H9 (cell line): ENCODE measurements around the gene ADAMTS16. TPM values are rescaled to one million over a fixed set of nuclear protein-coding genes. Genes with fewer than 3 reads are reported as not detected.

Experiments
- DNase-seq: peaks from one replicate; pipeline ENCODE4 v3.0.0-alpha.2; 2017
- H2AFZ ChIP-seq: one replicate; pipeline ENCODE4 v1.6.1; 2013; ENCODE audit warnings: mild to moderate bottlenecking, low read length, control low read depth, moderate library complexity
- H2AK5ac ChIP-seq: 2 replicates; pipeline ENCODE4 v1.6.1; 2013; ENCODE audit warnings: low read length, control low read depth, mixed read lengths; ENCODE audit not compliant: insufficient read length
- H2BK120ac ChIP-seq: one replicate; pipeline ENCODE4 v1.6.1; 2013; ENCODE audit warnings: low read depth, mild to moderate bottlenecking, low read length, control low read depth, inconsistent platforms; ENCODE audit not compliant: poor library complexity, severe bottlenecking
- H2BK12ac ChIP-seq: 2 replicates; pipeline ENCODE4 v1.6.1; 2013; ENCODE audit warnings: low read length, control low read depth, mixed read lengths, low read depth; ENCODE audit not compliant: insufficient read length
- H2BK15ac ChIP-seq: 2 replicates; pipeline ENCODE4 v1.6.1; 2013; ENCODE audit warnings: low read depth, low read length, control low read depth
- H2BK20ac ChIP-seq: one replicate; pipeline ENCODE4 v1.6.1; 2013; ENCODE audit warnings: low read depth, mild to moderate bottlenecking, low read length, control low read depth, inconsistent platforms; ENCODE audit not compliant: poor library complexity, severe bottlenecking
- H2BK5ac ChIP-seq: 2 replicates; pipeline ENCODE4 v1.6.1; 2013; ENCODE audit warnings: low read length, control low read depth, mixed read lengths; ENCODE audit not compliant: insufficient read length
- H3K14ac ChIP-seq: 2 replicates; pipeline ENCODE4 v1.6.1; 2013; ENCODE audit warnings: low read length, control low read depth; ENCODE audit not compliant: insufficient read depth
- H3K18ac ChIP-seq: 2 replicates; pipeline ENCODE4 v1.6.1; 2013; ENCODE audit warnings: low read depth, mild to moderate bottlenecking, mixed read lengths, low read length, control low read depth; ENCODE audit not compliant: insufficient read length
- H3K23ac ChIP-seq: 2 replicates; pipeline ENCODE4 v1.6.1; 2013; ENCODE audit warnings: low read length, control low read depth, mixed read lengths, low read depth; ENCODE audit not compliant: insufficient read length
- H3K23me2 ChIP-seq: 2 replicates; pipeline ENCODE4 v1.6.1; 2013; ENCODE audit warnings: low read depth, mild to moderate bottlenecking, mixed read lengths, low read length, control low read depth; ENCODE audit not compliant: insufficient read length, poor library complexity, severe bottlenecking
- H3K27ac ChIP-seq: 2 replicates; pipeline ENCODE4 v1.5.1; 2013; ENCODE audit warnings: low read length, control low read depth, mixed read lengths, low read depth; ENCODE audit not compliant: insufficient read length
- H3K27me3 ChIP-seq: 2 replicates; pipeline ENCODE4 v1.6.1; 2013; ENCODE audit warnings: low read length, control low read depth, inconsistent platforms; ENCODE audit not compliant: insufficient read depth
- H3K4ac ChIP-seq: 2 replicates; pipeline ENCODE4 v1.6.1; 2013; ENCODE audit warnings: low read depth, mild to moderate bottlenecking, control low read depth, inconsistent platforms, low read length, moderate library complexity
- H3K4me1 ChIP-seq: 2 replicates; pipeline ENCODE4 v1.6.1; 2013; ENCODE audit warnings: low read length, control low read depth, inconsistent platforms; ENCODE audit not compliant: insufficient read depth
- H3K4me2 ChIP-seq: 2 replicates; pipeline ENCODE4 v1.6.1; 2013; ENCODE audit warnings: low read length, control low read depth, mixed read lengths; ENCODE audit not compliant: insufficient read length, insufficient read depth
- H3K56ac ChIP-seq: 2 replicates; pipeline ENCODE4 v1.6.1; 2013; ENCODE audit warnings: low read depth, mild to moderate bottlenecking, mixed read lengths, low read length, control low read depth; ENCODE audit not compliant: insufficient read length
- H3K79me1 ChIP-seq: 2 replicates; pipeline ENCODE4 v1.6.1; 2013; ENCODE audit warnings: low read depth, mild to moderate bottlenecking, moderate library complexity, low read length, control low read depth, inconsistent platforms; ENCODE audit not compliant: insufficient read depth, poor library complexity, severe bottlenecking
- H3K79me2 ChIP-seq: 2 replicates; pipeline ENCODE4 v1.6.1; 2013; ENCODE audit warnings: low read length, control low read depth, inconsistent platforms; ENCODE audit not compliant: insufficient read depth
- H3K9ac ChIP-seq: 2 replicates; pipeline ENCODE4 v1.6.1; 2013; ENCODE audit warnings: low read length, control low read depth, mixed read lengths; ENCODE audit not compliant: insufficient read length; ENCODE audit errors: extremely low read depth
- H3K9me3 ChIP-seq: one replicate; pipeline ENCODE4 v1.6.1; 2013; ENCODE audit warnings: low read depth, low read length, inconsistent platforms; ENCODE audit not compliant: control insufficient read depth
- H3T11ph ChIP-seq: one replicate; pipeline ENCODE4 v1.6.1; 2013; ENCODE audit warnings: mild to moderate bottlenecking, low read length, control low read depth, inconsistent platforms
- H4K20me1 ChIP-seq: one replicate; pipeline ENCODE4 v1.6.1; 2013; ENCODE audit not compliant: control insufficient read depth, insufficient read length, insufficient read depth
- H4K5ac ChIP-seq: 2 replicates; pipeline ENCODE4 v1.6.1; 2013; ENCODE audit warnings: low read depth, mild to moderate bottlenecking, mixed read lengths, low read length, control low read depth; ENCODE audit not compliant: insufficient read length
- H4K8ac ChIP-seq: replicated peaks from 2 replicates; pipeline ENCODE4 v1.6.1; 2013; ENCODE audit warnings: low read length, control low read depth, mixed read lengths, low read depth; ENCODE audit not compliant: insufficient read length
- H4K91ac ChIP-seq: 2 replicates; pipeline ENCODE4 v1.6.1; 2013; ENCODE audit warnings: low read depth, mild to moderate bottlenecking, moderate library complexity, mixed read lengths, low read length, control low read depth; ENCODE audit not compliant: insufficient read length
- H3K27ac Mint-ChIP-seq, 3 experiments: 2 replicates in 2 of 3; 3 replicates in 1 of 3; pipeline ENCODE4 v1.8.0; 2020 to 2021; ENCODE audit warnings: mixed read lengths in 3 of 3, mild to moderate bottlenecking in 1 of 3, moderate library complexity in 1 of 3
- H3K27me3 Mint-ChIP-seq: 2 replicates; pipeline ENCODE4 v1.8.0; 2021; ENCODE audit warnings: low read depth, mild to moderate bottlenecking, moderate library complexity, mixed read lengths
- H3K36me3 Mint-ChIP-seq, 3 experiments: 2 replicates in 2 of 3; 3 replicates in 1 of 3; pipeline ENCODE4 v1.8.0; 2020 to 2021; ENCODE audit warnings: low read depth in 3 of 3, mixed read lengths in 3 of 3; ENCODE audit not compliant: insufficient read depth in 1 of 3
- H3K4me1 Mint-ChIP-seq, 2 experiments: 2 replicates each; pipeline ENCODE4 v1.8.0; 2020; ENCODE audit warnings: mixed read lengths in 2 of 2
- H3K4me3 Mint-ChIP-seq, 2 experiments: 2 replicates in 1 of 2; 3 replicates in 1 of 2; pipeline ENCODE4 v1.8.0; 2020 to 2021; ENCODE audit warnings: mild to moderate bottlenecking in 2 of 2, mixed read lengths in 2 of 2, moderate library complexity in 1 of 2
- H3K9me3 Mint-ChIP-seq, 2 experiments: 2 replicates in 1 of 2; 3 replicates in 1 of 2; pipeline ENCODE4 v1.8.0; 2020; ENCODE audit warnings: mild to moderate bottlenecking in 2 of 2, mixed read lengths in 2 of 2, moderate library complexity in 1 of 2
- CTCF ChIP-seq: fragments of 200-600 bp; sonication (generic); conservative IDR thresholded peaks from 3 replicates; pipeline ENCODE4 v1.8.0; 2021; ENCODE audit warnings: antibody characterized with exemption, mild to moderate bottlenecking
- WGBS: extraction: QIAGEN DNeasy Blood & Tissue Kit; methylation state at CpG from one replicate; pipeline ENCODE4 v1.1.7; 2013; ENCODE audit warnings: missing lambda C conversion rate, low lambda C conversion rate, mixed read lengths; ENCODE audit not compliant: insufficient read length; ENCODE audit errors: extremely low coverage; 5-methylcytosine and 5-hydroxymethylcytosine counted together
- total RNA-seq: library from RNA; stranded (reverse); gene quantifications from 2 replicates; pipeline ENCODE4 v1.2.1, GENCODE V29; 2021

ADAMTS16 gene
- total RNA-seq, 1 experiment from 2014 or later = 4.5 TPM

DNA sequence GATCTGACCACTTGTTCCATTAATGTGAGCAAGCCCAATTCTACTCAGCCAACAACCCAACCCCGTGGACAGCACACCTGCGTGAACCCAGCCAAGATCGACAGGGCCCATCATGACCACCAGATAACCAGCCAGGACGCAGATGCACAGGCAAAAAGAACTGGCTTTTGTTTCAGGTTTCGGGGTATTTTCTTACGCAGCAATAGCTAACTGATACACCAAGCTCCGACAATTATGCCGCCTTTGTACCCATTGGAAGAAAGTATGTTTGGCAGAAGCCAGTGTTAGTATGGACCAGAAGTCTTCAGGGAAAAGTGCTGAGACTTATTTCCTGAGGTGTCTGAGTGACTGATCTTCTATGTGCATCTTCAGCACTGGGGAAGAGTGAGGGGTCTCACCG is 6.0 kb upstream of the ADAMTS16 start:
- Histone ChIP-seq H2AK5ac (no peak overlapping the region), H3K4me1 (no peaks in the 10 kb centered on the region), H2BK5ac (no peak overlapping the region), H3K9ac (no peak overlapping the region), H4K91ac (no peak overlapping the region), H2BK12ac (no peak overlapping the region), H3K14ac (no peak overlapping the region), H3K79me2 (peaks cover 1% of the 10 kb centered on the region; the same call in 1 of the 2 replicates), H3K27me3 (no peaks in the 10 kb centered on the region; the same call in 1 of the 2 replicates), H3K27ac (no peak overlapping the region), H4K8ac (no peak overlapping the region), H4K5ac (no peak overlapping the region), H3K79me1 (no peaks in the 10 kb centered on the region), H3K23me2 (peaks cover 1% of the 10 kb centered on the region), H2BK120ac (no peak overlapping the region), H3K23ac (no peak overlapping the region), H3K4me2 (no peak overlapping the region), H4K20me1 (no peaks in the 10 kb centered on the region), H2BK20ac (no peak overlapping the region), H3K18ac (no peak overlapping the region), H3T11ph (no peak overlapping the region), H2BK15ac (no peak overlapping the region), H3K56ac (no peak overlapping the region), H3K9me3 (peaks cover 9% of the 10 kb centered on the region), H2AFZ (no peak overlapping the region), H3K4ac (no peak overlapping the region)
- no peak overlapping the region; a peak in 1 of 5 replicates for H3K4me3 Mint-ChIP-seq
- H3K27me3 Mint-ChIP-seq = peaks cover 11% of the 10 kb centered on the region
- DNase-seq = no peak
- peaks cover 16% of the 10 kb centered on the region in 2 experiments; a peak in 4 of 5 replicates for H3K9me3 Mint-ChIP-seq
- no peak overlapping the region for H3K27ac Mint-ChIP-seq
- H3K4me1 Mint-ChIP-seq = peaks cover 12 to 15% of the 10 kb centered on the region in 2 experiments
- H3K36me3 Mint-ChIP-seq = peaks cover 7 to 16% (median 15%) of the 10 kb centered on the region in 3 experiments
- WGBS = no CpG with 5 or more reads among the region's 9 CpGs
- TF ChIP-seq CTCF = no peak
